Skin epidermis (tissue), 12 donors: ENCODE results near the gene ERP44.
"Not testable (repeated sequence)": the region's sequence is repeated elsewhere in the genome, so short reads cannot be mapped to it uniquely, and the experiment has no call there.

ENCODE experiments used
- H3K27ac ChIP-seq, 21 experiments: fragments of 200-600 bp; sonication (generic) in 11 of 21; one replicate each; pipeline ENCODE4 v1.5.0; 2020; ENCODE audit warnings: mild to moderate bottlenecking in 3 of 21, inconsistent platforms in 2 of 21, moderate library complexity in 2 of 21
- H3K4me3 ChIP-seq, 7 experiments: fragments of 200-600 bp; sonication (generic) in 2 of 7; one replicate each; pipeline ENCODE4 v1.5.0; 2020; ENCODE audit warnings: inconsistent platforms in 2 of 7, mild to moderate bottlenecking in 2 of 7, moderate library complexity in 1 of 7

Gene ERP44

GRCh38 chr9:100072805-100073204 is 26.0 kb downstream of the ERP44 start:
- H3K27ac ChIP-seq, result no peak overlapping the region
- H3K4me3 ChIP-seq, result no peak overlapping the region

DNA sequence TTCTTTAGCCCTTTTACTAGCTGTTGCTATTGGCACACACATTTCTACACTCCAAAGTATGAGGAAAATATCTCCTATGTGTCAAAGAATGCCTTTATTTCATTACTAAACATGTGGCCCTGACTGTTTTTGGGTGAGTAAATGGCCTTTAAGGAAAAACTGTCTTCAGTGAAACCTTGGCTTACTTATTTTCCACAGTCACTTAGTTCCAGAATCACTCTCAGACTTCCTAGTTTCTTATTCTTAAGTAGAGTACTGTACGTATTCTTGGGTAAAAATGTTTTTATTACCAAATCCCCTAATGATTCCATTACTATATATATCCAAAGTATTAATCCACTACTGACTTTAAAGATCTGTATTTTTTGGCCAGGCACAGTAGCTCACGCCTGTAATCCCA is 27.5 kb downstream of the ERP44 start:
- no peak overlapping the region for H3K4me3 ChIP-seq
- no peak overlapping the region for H3K27ac ChIP-seq

- Histone ChIP-seq H3K4me3 (no peak overlapping the region), H3K27ac (no peak overlapping the region)
These were observed 28.4 kb downstream of the ERP44 start for GRCh38 chr9:100070104-100071041.

- H3K4me3 ChIP-seq, H3K27ac ChIP-seq: not testable (repeated sequence)
These were observed 29.7 kb downstream of the ERP44 start for GRCh38 chr9:100069068-100069467.

DNA sequence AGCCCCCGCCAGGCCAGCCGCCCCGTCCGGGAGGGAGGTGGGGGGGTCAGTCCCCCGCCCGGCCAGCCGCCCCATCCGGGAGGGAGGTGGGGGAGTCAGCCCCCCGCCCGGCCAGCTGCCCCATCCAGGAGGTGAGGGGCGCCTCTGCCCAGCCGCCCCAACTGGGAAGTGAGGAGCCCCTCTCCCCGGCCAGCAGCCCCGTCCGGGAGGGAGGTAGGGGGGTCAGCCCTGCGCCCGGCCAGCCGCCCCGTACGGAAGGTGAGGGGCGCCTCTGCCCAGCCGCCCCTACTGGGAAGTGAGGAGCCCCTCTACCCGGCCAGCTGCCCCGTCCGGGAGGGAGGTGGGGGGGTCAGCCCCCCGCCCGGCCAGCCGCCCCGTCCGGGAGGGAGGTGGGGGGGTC is 30.8 kb downstream of the ERP44 start:
- H3K27ac ChIP-seq, H3K4me3 ChIP-seq: not testable (repeated sequence)

- no peak overlapping the region for H3K4me3 ChIP-seq
- H3K27ac ChIP-seq, result no peak overlapping the region
These were observed 32.3 kb downstream of the ERP44 start for GRCh38 chr9:100066539-100066938.

DNA sequence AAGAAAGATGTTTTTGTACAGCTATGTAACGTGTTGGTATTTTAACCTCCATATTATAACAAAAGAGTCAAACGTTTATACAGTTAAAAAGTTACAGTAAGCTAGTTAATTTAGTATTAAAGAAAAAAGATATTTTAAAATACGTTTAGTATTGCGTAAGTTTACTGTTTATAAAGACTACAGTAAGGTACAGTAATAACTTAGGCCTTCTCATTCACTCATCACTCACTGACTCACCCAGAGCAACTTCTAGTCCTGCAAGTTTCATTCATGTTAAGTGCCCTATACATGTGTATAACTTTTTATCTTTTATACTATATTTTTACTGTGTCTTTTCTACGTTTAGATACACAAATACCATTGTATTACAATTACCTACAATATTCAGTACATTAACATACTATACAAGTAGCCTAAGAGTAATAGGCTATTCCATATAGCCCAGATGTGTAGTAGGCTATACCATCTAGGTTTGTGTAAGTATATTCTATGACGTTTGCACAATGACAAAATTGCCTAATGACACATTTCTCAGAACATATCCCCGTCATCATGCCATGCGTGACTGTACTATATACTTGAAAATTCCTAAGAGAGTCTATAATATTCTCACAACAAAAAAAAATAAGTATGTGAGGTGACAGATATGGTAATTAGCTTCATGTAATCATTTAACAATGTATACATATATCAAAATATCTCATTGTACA is 33.8 kb downstream of the ERP44 start:
- H3K27ac ChIP-seq, result no peak overlapping the region

GRCh38 chr9:100063185-100063584 is 35.6 kb downstream of the ERP44 start:
- Histone ChIP-seq H3K4me3 (no peak overlapping the region), H3K27ac (no peak overlapping the region)

More for the DNA sequence above, 33.8 kb downstream of the ERP44 start:
- H3K4me3 ChIP-seq, result no peak overlapping the region

DNA sequence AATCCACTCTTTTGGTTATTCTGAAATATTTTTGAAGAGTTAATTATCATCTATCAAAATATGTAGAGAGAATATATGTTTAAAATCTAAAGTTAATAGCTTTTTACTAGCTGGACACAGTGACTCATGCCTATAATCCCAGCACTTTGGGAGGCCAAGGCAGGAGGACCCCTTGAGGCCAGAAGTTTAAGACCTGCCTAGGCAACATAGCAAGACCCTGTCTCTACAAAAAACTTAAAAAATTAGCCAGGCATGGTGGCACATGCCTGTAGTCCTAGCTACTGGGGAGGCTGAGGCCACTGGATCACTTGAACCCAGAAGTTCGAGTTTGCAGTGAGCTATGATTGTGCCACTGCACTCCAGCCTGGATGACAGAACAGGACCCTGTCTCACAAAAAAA is 36.1 kb downstream of the ERP44 start:
- H3K27ac ChIP-seq, H3K4me3 ChIP-seq: not testable (repeated sequence)

DNA sequence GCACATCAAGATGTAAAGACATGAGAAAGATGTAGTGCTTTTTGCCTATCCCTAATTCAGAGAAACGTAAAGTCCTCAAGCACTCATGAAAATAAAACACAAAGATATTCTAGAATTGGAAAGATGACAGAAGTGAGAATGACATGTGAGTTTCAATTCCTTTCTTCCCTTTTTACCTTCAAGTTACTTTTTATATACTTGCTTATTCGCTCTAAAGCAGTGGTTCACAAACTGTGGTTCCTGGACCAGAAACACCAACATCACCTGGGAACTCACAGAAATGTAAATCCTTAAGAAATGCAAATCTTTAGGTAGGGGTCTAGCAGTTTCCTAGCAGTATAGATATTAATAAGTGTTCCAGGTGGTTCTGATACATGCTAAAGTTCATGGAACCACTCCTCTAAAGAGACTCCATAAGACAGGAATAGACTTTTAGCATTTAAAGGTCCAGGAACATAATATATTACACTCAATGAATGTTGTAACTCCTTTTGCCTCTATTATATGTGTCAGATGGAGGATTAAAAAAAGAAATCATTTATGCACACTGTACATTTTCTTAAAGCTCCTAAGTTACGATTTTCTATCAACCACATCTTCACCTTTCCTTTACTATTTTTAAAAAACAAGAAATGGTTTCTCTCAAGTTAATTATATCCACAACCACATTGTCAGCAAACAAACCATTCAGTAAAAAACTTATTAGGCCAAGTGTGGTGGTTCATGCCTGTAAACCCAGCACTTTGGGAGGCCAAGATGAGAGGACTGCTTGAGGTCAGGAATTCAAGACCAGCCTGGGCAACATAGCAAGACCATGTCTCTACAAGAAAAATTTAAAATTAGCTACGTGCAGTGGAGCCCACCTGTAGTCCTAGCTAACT is 39.9 kb downstream of the ERP44 start:
- Histone ChIP-seq H3K27ac (no peak overlapping the region), H3K4me3 (no peak overlapping the region)

DNA sequence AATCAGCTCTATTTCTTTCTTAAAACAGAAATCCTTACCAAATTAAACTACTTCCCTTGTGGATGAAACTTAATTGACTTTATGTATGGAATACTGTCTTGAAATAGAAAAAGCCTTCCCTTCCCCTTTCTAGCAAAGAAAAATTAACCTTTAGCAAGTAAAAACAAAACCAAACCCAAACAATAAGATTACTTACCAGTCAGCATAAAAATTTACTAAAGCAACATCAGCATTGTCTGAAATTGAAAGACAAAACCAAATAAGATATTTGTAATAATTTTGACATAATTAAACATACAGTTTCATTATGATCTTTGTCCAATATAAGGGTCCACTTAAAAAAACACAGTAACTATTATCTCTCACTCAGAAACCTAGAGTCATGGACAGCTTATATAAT is 41.2 kb downstream of the ERP44 start:
- no peak overlapping the region for H3K27ac ChIP-seq
- no peak overlapping the region for H3K4me3 ChIP-seq

- Histone ChIP-seq H3K27ac (no peak overlapping the region), H3K4me3 (no peak overlapping the region)
These were observed 42.2 kb downstream of the ERP44 start for GRCh38 chr9:100056561-100056960.

GRCh38 chr9:100052375-100052774 is 46.4 kb downstream of the ERP44 start:
- no peak overlapping the region for H3K4me3 ChIP-seq
- H3K27ac ChIP-seq, result no peak overlapping the region

DNA sequence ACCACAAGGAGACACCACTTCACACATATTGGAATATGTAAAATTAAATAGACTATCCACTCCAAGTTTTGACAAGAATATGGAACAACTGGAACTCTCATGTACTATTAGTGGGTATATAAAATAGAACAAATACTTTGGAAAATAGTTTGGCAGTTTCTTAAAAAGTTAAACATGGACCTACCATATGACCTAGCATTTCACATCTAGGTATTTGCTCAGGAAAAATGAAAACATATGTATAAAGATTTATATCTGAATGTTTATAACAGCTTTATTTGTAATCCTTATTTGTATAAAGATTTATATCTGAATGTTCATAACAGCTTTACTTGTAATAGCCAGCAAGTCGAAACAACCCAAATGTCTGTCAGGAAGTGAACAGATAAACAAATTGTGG is 49.2 kb downstream of the ERP44 start:
- H3K27ac ChIP-seq, result no peak overlapping the region
- H3K4me3 ChIP-seq, result no peak overlapping the region

- Histone ChIP-seq H3K27ac (no peak overlapping the region), H3K4me3 (no peak overlapping the region)
These were observed 60.3 kb downstream of the ERP44 start for GRCh38 chr9:100038472-100038871.

GRCh38 chr9:100033877-100034551 is 64.8 kb downstream of the ERP44 start:
- no peak overlapping the region for H3K27ac ChIP-seq
- H3K4me3 ChIP-seq, result no peak overlapping the region

DNA sequence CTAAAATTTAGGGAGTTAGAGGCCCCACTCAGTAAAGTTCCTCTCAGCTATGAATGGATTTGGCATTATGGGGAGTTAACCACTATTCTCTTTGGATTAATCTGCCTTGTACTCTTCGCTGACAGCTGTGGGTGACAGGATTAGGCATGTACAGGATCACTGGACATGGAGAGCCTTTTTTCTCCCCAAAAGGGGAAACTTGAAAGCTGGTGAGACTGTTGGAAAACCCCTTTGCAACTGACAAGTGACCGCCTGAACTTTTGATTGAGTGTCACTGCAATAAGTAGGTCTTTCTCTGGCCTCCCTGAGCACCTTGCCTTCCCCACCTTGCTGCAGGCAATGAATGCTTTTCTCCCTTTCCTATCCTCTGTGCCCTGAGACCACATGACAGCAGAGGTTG is 68.3 kb downstream of the ERP44 start:
- H3K27ac ChIP-seq, result no peak overlapping the region
- no peak overlapping the region for H3K4me3 ChIP-seq

- H3K4me3 ChIP-seq, result no peak overlapping the region
- no peak overlapping the region for H3K27ac ChIP-seq
These were observed 69.5 kb downstream of the ERP44 start for GRCh38 chr9:100029251-100029650.

DNA sequence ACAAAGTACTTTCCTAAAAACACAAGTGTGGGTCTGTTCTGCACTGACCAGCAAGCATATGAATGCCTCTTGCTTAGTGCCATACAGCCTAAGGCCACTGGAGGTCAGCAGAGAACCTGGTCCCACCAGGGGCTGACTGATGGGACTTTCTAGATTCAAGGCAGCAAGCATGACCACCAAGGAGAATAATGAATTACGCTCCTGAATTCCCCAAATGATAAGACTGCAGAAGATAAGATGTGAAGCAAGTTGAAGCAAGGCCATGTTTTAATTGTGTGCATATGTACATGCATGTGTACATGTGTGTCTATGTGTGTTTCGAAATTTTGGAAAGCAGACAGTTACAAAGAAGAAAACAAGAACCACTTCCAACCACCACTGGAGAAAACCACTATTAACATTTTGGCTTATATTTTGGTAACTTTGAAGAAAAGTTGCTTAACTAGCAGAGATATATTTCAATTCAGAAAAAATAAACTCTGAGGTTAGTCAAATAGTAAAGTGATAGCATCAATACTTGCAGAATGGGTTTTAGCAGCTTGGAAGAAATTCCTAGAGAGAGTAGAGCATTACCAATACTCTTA is 70.5 kb downstream of the ERP44 start:
- H3K27ac ChIP-seq, result no peak overlapping the region

More for the DNA sequence above, 70.5 kb downstream of the ERP44 start:
- no peak overlapping the region for H3K4me3 ChIP-seq
